ENCODE data around the gene RBM38.

DNA sequence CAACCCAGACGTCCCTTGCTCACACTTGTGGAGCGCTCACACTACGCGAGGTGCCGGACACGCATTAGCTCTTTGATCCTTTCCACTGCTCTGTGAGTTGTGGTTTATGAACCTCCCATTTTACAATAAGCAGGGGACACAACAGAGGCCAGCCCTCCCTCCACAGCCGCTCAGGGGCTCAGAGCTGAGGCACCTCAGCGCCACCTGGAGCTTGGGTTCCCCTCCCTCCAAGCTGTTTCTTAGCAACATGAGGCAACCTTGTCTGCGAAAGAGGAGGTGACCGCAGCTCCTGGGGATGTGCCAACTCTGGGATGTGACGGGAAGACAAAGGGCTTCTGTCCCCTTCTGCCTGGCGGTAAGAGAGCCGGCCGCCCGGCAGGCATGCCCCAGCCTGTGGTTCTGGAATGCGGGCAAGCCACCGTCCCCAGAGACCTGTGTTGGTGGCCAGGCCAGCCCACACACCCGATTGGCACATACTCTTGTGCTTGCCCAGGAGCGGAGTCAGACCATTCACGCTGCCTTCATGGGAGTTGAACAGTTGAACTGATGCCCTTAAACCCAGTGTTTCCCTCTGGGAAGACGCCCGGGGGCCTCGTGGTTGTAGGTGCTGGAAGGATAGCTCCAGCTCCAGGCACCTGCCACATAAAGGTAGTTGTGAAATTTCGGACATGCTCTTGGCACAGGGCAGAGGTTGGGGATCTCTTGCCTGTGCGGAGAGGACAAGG lies 44.5 kb downstream of the RBM38 start:
- TF ChIP-seq CTCF (conservative IDR thresholded peaks at IDR 0.05 in 1 of 2, IDR thresholded peaks at IDR 0.05 in 1 of 2; ENCODE audit: extremely low read depth in 1 of 2, insufficient read depth in 1 of 2, low read depth in 1 of 2, low read length in 2 of 2) (peak in 1 of 2 donors; percentile 35), EZH2 (IDR thresholded peaks at IDR 0.05; ENCODE audit: borderline replicate concordance, low read length) (no peak)
